HCT116 (cell line): Measurements from ENCODE around the gene SKI. TPM values are rescaled to one million over a fixed set of nuclear protein-coding genes. Genes with fewer than 3 reads are reported as not detected.

ENCODE experiments used
- ATAC-seq: fragments of 200-7000 bp; cut with Tn5 transposase; 2 replicates; pipeline ENCODE4 v1.9.1; 2020; ENCODE audit warnings: mild to moderate bottlenecking, moderate library complexity
- BruUV-seq: library from RNA; stranded (reverse); fragments of 400-500 nt; replicated peaks from 2 replicates; lab custom pipeline; 2021; lab: Mats Ljungman, UMichigan
- CTCF ChIA-PET: fragments of 300-600 bp; sonication (Branson Sonifier 250); formaldehyde crosslinking; loops from one replicate; lab custom pipeline; 2021; ENCODE audit warnings: antibody characterized with exemption; lab: Charles Lee
- POLR2A ChIA-PET: fragments of 300-600, 350-600 bp; sonication (Branson Sonifier 250); formaldehyde crosslinking; loops from one replicate; lab custom pipeline; 2021; ENCODE audit warnings: antibody characterized with exemption; lab: Charles Lee
- RAD21 ChIA-PET, 2 experiments: fragments of 300-600 bp; sonication (Branson Sonifier 250); formaldehyde crosslinking; loops; one replicate each; lab custom pipeline; 2023; ENCODE audit warnings: low total read pairs in 2 of 2; ENCODE audit not compliant: uncharacterized antibody in 2 of 2, unreplicated experiment in 2 of 2, low non-redundant PET in 1 of 2; lab: Charles Lee
- DNase-seq: peaks from one replicate; pipeline ENCODE4 v3.0.0-alpha.2; 2010; ENCODE audit warnings: low read depth, low spot score
- H2AFZ ChIP-seq: fragments of 200-600 bp; shearing (Covaris generic), sonication (generic); 2 replicates; pipeline ENCODE4 v1.6.1; 2017; ENCODE audit warnings: low read depth, mixed run types, mixed read lengths, antibody characterized with exemption, low read length; ENCODE audit not compliant: poor library complexity, severe bottlenecking
- H3K27ac ChIP-seq: 2 replicates; pipeline ENCODE4 v1.5.1; 2012; ENCODE audit warnings: low read depth, low read length
- H3K27me3 ChIP-seq: fragments of 200-600 bp; sonication (generic); 2 replicates; pipeline ENCODE4 v1.6.1; 2016; ENCODE audit warnings: mixed run types, low read length, mixed read lengths; ENCODE audit not compliant: insufficient read depth
- H3K36me3 ChIP-seq, 2 experiments: fragments of 200-500 bp in 1 of 2; fragments of 200-600 bp in 1 of 2; sonication (Bioruptor generic) in 1 of 2; sonication (generic) in 1 of 2; 2 replicates each; pipeline versions ENCODE4 v1.5.1 to v1.6.1; 2014 to 2016; ENCODE audit warnings: low read length in 2 of 2, inconsistent platforms in 1 of 2, mixed read lengths in 1 of 2, mixed run types in 1 of 2; ENCODE audit not compliant: insufficient read depth in 2 of 2, control insufficient read depth in 1 of 2
- H3K4me1 ChIP-seq, 2 experiments: fragments of 200-600 bp in 1 of 2; sonication (generic) in 1 of 2; 2 replicates each; pipeline versions ENCODE4 v1.5.1 to v1.6.1; 2012 to 2017; ENCODE audit warnings: low read length in 2 of 2, inconsistent platforms in 1 of 2, mild to moderate bottlenecking in 1 of 2, mixed read lengths in 1 of 2, mixed run types in 1 of 2, moderate library complexity in 1 of 2; ENCODE audit not compliant: insufficient read depth in 2 of 2, control insufficient read depth in 1 of 2
- H3K4me2 ChIP-seq: fragments of 200-600 bp; sonication (generic); 2 replicates; pipeline ENCODE4 v1.6.1; 2017; ENCODE audit warnings: mixed run types, low read length, mixed read lengths
- H3K4me3 ChIP-seq, 2 experiments: fragments of 200-600 bp in 1 of 2; sonication (generic) in 1 of 2; replicated peaks in 1 of 2; 2 replicates each; pipeline ENCODE4 v1.5.1; 2011 to 2016; ENCODE audit warnings: low read length in 2 of 2, control low read depth in 1 of 2, low read depth in 1 of 2, mild to moderate bottlenecking in 1 of 2, mixed read lengths in 1 of 2, mixed run types in 1 of 2
- H3K79me2 ChIP-seq: fragments of 200-600 bp; sonication (generic); 2 replicates; pipeline ENCODE4 v1.6.1; 2017; ENCODE audit warnings: mild to moderate bottlenecking, mixed run types, low read length, moderate library complexity, mixed read lengths; ENCODE audit not compliant: insufficient read depth
- H3K9ac ChIP-seq: fragments of 200-600 bp; sonication (generic); 2 replicates; pipeline ENCODE4 v1.6.1; 2016; ENCODE audit warnings: low read length, mixed read lengths
- H3K9me2 ChIP-seq: fragments of 200-600 bp; sonication (generic), shearing (Covaris generic); 2 replicates; pipeline ENCODE4 v1.6.1; 2017; ENCODE audit warnings: mixed run types, mild to moderate bottlenecking, moderate library complexity; ENCODE audit not compliant: insufficient read depth
- H3K9me3 ChIP-seq, 2 experiments: fragments of 200-500 bp in 1 of 2; fragments of 200-600 bp in 1 of 2; sonication (Bioruptor generic) in 1 of 2; sonication (generic) in 1 of 2; 2 replicates each; pipeline ENCODE4 v1.6.1; 2014 to 2017; ENCODE audit warnings: low read length in 2 of 2, mixed read lengths in 2 of 2, inconsistent platforms in 1 of 2, low read depth in 1 of 2, mild to moderate bottlenecking in 1 of 2, mixed run types in 1 of 2, moderate library complexity in 1 of 2; ENCODE audit not compliant: control insufficient read depth in 1 of 2, insufficient read depth in 1 of 2
- H4K20me1 ChIP-seq: fragments of 200-600 bp; sonication (generic), shearing (Covaris generic); 2 replicates; pipeline ENCODE4 v1.6.1; 2017; ENCODE audit warnings: mixed run types, mild to moderate bottlenecking, moderate library complexity; ENCODE audit not compliant: insufficient read depth
- CBX3 ChIP-seq: IDR thresholded peaks from 2 replicates; pipeline ENCODE4 v1.6.1; 2012; ENCODE audit warnings: low read depth
- EGR1 ChIP-seq: IDR thresholded peaks from 2 replicates; pipeline ENCODE4 v1.6.1; 2012; ENCODE audit warnings: low read depth
- EZH2 ChIP-seq: fragments of 200-600 bp; sonication (generic); IDR thresholded peaks from 2 replicates; pipeline ENCODE4 v1.6.1; 2017; ENCODE audit warnings: antibody characterized with exemption, mixed run types
- FOSL1 ChIP-seq: IDR thresholded peaks from 2 replicates; pipeline ENCODE4 v1.6.1; 2012; ENCODE audit warnings: low read depth
- JUND ChIP-seq: IDR thresholded peaks from 2 replicates; pipeline ENCODE4 v1.6.1; 2012
- MAX ChIP-seq: IDR thresholded peaks from 2 replicates; pipeline ENCODE4 v1.6.1; 2012
- RAD21 ChIP-seq: IDR thresholded peaks from 2 replicates; pipeline ENCODE4 v1.6.1; 2012; ENCODE audit warnings: low read depth, mild to moderate bottlenecking
- REST ChIP-seq: IDR thresholded peaks from 2 replicates; pipeline ENCODE4 v1.6.1; 2012; ENCODE audit warnings: low read depth
- SIN3A ChIP-seq: IDR thresholded peaks from 2 replicates; pipeline ENCODE4 v1.6.1; 2012; ENCODE audit warnings: low read depth
- SRF ChIP-seq: IDR thresholded peaks from 2 replicates; pipeline ENCODE4 v1.6.1; 2012; ENCODE audit warnings: low read depth
- intact Hi-C: fragments of 100-400 bp; cut with micrococcal nuclease; formaldehyde crosslinking; loops from 2 replicates; pipeline ENCODE4 v1.10.0; 2022
- total RNA-seq: library from RNA; stranded (reverse); gene quantifications from one replicate; pipeline ENCODE4 v1.2.1, GENCODE V29; 2021; ENCODE audit not compliant: unreplicated experiment
- TF ChIP-seq, protein P1 (sequence below): IDR thresholded peaks from 2 replicates; pipeline ENCODE4 v1.6.1; 2012

SKI gene
- total RNA-seq, 1 experiment from 2014 or later = 56.2 TPM

DNA sequence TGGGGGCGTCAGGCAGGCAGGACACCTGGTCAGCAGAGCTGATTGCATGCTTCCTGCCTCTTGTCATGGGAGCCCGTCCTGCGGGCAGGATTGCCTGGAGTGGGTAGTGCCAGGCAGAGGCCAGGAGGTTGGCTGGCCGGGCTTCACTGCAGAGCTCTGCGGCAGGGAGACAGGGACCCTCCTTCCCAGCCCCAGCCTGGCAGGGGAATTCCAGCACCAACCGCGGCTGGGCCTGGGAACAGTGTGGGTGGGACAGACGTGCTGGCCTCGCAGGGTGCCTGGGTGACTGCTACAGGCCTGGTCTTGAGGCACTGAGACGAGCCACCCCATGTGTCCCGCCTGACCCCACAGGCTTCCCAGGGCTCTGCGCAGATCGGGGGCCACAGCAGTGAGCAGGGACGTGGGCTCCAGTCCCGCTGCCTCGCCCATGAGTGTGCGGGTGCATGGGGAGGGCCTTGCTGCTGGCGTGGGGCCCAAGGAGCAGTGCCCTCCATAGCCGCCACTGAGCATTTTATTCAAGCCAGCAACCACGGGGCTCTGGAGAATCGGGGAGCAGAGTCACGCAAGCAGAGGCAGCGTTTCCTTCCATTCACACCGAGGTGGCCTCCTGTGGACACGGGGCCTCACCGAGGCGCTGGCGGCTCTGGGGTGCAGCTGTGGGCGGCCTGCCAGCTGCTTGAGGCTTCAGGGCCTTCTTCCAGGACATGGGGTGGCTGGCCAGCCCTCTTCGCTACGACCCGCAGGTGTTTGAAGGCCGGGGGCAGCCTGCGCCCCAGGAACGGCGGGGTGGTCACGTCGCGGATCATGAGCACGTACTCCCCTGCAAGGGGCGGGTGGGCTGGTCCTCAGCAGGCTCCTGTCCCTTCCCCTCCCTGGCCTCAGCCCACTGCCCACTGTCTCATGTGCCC, 92.9 kb downstream of the SKI start:
- H3K9me3 ChIP-seq = no peaks in the 10 kb centered on the region
- no peak overlapping the region for H3K4me2 ChIP-seq
- no peak overlapping the region for H3K27ac ChIP-seq
- ATAC-seq (no peak), DNase-seq (no peak)
- BruUV-seq = no TSS peak
- ChIA-PET CTCF (no interaction called here), RAD21 (no interaction called here), POLR2A (no interaction called here)
- no peaks in the 10 kb centered on the region for H3K79me2 ChIP-seq
- H3K36me3 ChIP-seq = no peaks in the 10 kb centered on the region
- H3K4me3 ChIP-seq = no peak overlapping the region
- H4K20me1 ChIP-seq = no peaks in the 10 kb centered on the region
- no peak for TF ChIP-seq REST
- no peak for TF ChIP-seq SRF
- TF ChIP-seq EGR1 = no peak
- TF ChIP-seq, protein P1, sequence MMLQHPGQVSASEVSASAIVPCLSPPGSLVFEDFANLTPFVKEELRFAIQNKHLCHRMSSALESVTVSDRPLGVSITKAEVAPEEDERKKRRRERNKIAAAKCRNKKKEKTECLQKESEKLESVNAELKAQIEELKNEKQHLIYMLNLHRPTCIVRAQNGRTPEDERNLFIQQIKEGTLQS = no peak
- no peak for TF ChIP-seq RAD21
- TF ChIP-seq JUND = no peak
- TF ChIP-seq MAX = no peak
- no peak for TF ChIP-seq FOSL1
- no peak for TF ChIP-seq SIN3A
- TF ChIP-seq CBX3 = no peak
- TF ChIP-seq EZH2 = no peak
- no peak overlapping the region for H2AFZ ChIP-seq
- H3K9ac ChIP-seq = no peak overlapping the region
- H3K9me2 ChIP-seq = no peaks in the 10 kb centered on the region
- peaks cover 3% of the 10 kb centered on the region; the same call in 1 of the 2 replicates for H3K27me3 ChIP-seq
- H3K4me1 ChIP-seq = peaks cover 0 to 9% of the 10 kb centered on the region in 2 experiments; a peak in 2 of 4 replicates
- intact Hi-C loops = no loop called here
